Measurements from ENCODE around the gene TMCC2. TPM values are rescaled to one million over a fixed set of nuclear protein-coding genes. Genes with fewer than 3 reads are reported as not detected.

TMCC2 gene
- polyA plus RNA-seq, 6 donors from 2014 or later = 0.12 to 0.77 (median 0.50) TPM; not detected in 1

- ATAC-seq (ENCODE audit: low read depth in 2 of 2) (no peak), DNase-seq (no peak)
- Mint-ChIP-seq H3K27me3 (no peaks in the 10 kb centered on the region), H3K4me3 (no peak overlapping the region), H3K9me3 (no peaks in the 10 kb centered on the region), H3K36me3 (peaks cover 10 to 30% of the 10 kb centered on the region in 2 donors), H3K4me1 (peaks cover 51 to 70% (median 58%) of the 10 kb centered on the region in 3 donors), H3K27ac (peak overlapping the region in 1 of 6 donors; percentile 69)
Observed at GRCh38 chr1:205303247-205303888, 75.6 kb downstream of the TMCC2 start.

GRCh38 chr1:205304046-205304694, 76.4 kb downstream of the TMCC2 start:
- ATAC-seq (ENCODE audit: low read depth in 2 of 2) (no peak), DNase-seq (no peak)
- H3K27me3 Mint-ChIP-seq = no peaks in the 10 kb centered on the region
- peaks cover 45 to 71% (median 50%) of the 10 kb centered on the region in 3 donors for H3K4me1 Mint-ChIP-seq
- peaks cover 10 to 30% of the 10 kb centered on the region in 2 donors for H3K36me3 Mint-ChIP-seq
- H3K9me3 Mint-ChIP-seq = no peaks in the 10 kb centered on the region
- H3K4me3 Mint-ChIP-seq = no peak overlapping the region
- H3K27ac Mint-ChIP-seq = peak overlapping the region in 3 of 6 donors; percentile 69 to 94 (median 80)

DNA sequence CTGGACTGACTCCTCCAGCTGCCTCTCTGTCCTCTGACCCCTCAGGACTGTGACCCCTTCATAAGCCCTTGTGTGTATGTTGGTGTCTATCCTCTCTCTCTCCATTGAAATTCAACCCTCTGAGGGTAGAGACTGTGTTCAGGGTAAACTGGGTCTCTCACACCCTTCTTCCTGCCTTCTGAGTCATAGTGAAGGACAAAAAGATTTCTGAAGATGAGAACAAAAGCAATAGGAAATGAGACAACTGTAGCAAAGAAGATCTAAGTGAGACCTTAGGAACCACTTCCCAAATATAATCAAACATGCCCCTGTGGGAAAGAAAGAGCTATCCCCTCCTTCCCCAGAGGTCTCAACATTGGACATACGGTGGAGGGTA, 76.9 kb downstream of the TMCC2 start:
- no peak for DNase-seq
- ATAC-seq (ENCODE audit: low read depth in 2 of 2) = no peak
- Mint-ChIP-seq H3K36me3 (peaks cover 10 to 30% of the 10 kb centered on the region in 2 donors), H3K4me1 (peaks cover 43 to 71% (median 50%) of the 10 kb centered on the region in 3 donors), H3K27me3 (no peaks in the 10 kb centered on the region), H3K27ac (peak overlapping the region; percentile 13 to 96 (median 58)), H3K4me3 (no peak overlapping the region), H3K9me3 (no peaks in the 10 kb centered on the region)

GRCh38 chr1:205306929-205307566, 79.3 kb downstream of the TMCC2 start:
- no peak for DNase-seq
- peaks cover 42 to 71% (median 47%) of the 10 kb centered on the region in 3 donors for H3K4me1 Mint-ChIP-seq
- no peaks in the 10 kb centered on the region for H3K27me3 Mint-ChIP-seq
- peaks cover 22 to 34% of the 10 kb centered on the region in 2 donors for H3K36me3 Mint-ChIP-seq
- ATAC-seq (ENCODE audit: low read depth in 2 of 2) = no peak
- peak overlapping the region in 3 of 6 donors; percentile 69 to 91 (median 81) for H3K27ac Mint-ChIP-seq
- H3K9me3 Mint-ChIP-seq = no peaks in the 10 kb centered on the region
- peak overlapping the region in 1 of 8 donors; percentile 33 for H3K4me3 Mint-ChIP-seq

DNA sequence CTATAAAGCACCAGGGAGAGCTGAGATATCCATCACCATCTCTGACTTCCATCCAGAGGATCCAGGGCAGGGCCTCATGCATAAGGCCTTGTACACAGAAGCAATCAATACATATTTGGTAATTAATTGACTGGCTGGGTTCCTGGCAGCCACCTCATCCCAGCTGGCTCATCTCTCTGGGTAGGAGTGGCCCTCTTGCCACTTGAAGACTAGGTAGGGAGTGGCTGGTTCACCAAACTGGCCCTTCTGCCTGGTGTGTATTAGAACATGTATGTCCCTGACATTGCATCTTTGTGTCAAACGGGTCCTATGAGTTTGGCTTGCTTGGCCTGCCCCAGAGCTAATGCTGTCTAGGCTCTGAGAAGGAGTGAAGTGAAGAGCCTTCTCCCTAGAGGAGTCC, 82.0 kb downstream of the TMCC2 start:
- Mint-ChIP-seq H3K4me3 (peak overlapping the region in 2 of 8 donors; percentile 23 to 66), H3K4me1 (peaks cover 58 to 89% (median 63%) of the 10 kb centered on the region in 3 donors), H3K9me3 (no peaks in the 10 kb centered on the region), H3K36me3 (peaks cover 20 to 24% of the 10 kb centered on the region in 2 donors), H3K27me3 (no peaks in the 10 kb centered on the region), H3K27ac (peak overlapping the region; percentile 40 to 99 (median 98))
- DNase-seq (no peak), ATAC-seq (ENCODE audit: low read depth in 2 of 2) (no peak)

DNA sequence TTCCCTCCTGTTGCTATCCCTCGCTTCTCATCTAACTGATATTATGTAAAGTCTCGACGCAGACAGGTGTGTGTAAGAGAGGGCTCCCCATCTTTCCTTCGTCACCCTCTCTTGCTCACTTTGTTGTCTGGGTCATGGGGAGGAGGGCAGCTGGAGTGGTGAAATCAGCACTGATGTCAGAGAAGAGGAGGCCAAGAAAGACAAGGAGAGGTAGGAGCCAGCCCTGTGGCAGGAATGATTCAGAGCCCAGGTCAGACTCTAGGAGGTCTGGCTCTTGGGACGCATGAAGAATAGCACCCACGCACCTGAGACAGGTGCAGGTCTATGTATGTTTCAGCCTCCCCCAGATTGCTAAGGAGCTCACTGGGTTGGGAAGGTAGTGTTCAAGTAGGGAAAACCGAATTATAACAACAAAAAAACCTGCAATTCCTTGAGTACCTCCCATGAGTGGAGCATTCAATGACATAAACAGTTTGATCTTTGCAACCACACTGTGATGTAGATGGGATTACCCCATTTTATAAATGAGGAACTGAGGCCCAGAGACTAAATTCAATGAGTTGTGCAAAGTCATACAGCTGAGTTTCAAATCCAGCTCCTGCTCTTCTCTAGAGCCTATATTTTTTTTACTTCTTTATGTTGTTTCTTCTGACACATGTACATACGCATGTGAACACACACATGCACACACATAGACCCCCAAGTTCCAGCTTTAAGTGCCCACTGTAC, 83.4 kb downstream of the TMCC2 start:
- peak; percentile 69 for DNase-seq
- ATAC-seq (ENCODE audit: low read depth in 2 of 2) = peak; percentile 52 to 65
- Mint-ChIP-seq H3K36me3 (peaks cover 12 to 15% of the 10 kb centered on the region in 2 donors), H3K4me3 (peak overlapping the region; percentile 64 to 99 (median 86)), H3K4me1 (peaks cover 59 to 96% (median 67%) of the 10 kb centered on the region in 3 donors), H3K9me3 (no peaks in the 10 kb centered on the region), H3K27ac (peak overlapping the region; percentile 95 to 99 (median 98)), H3K27me3 (no peaks in the 10 kb centered on the region)

GRCh38 chr1:205312866-205313562, 85.3 kb downstream of the TMCC2 start:
- Mint-ChIP-seq H3K4me1 (peaks cover 65 to 100% (median 80%) of the 10 kb centered on the region in 3 donors), H3K36me3 (peaks cover 12 to 15% of the 10 kb centered on the region in 2 donors), H3K4me3 (peak overlapping the region; percentile 84 to 99 (median 96)), H3K27ac (peak overlapping the region; percentile 97 to 99 (median 98)), H3K27me3 (no peaks in the 10 kb centered on the region), H3K9me3 (no peaks in the 10 kb centered on the region)
- DNase-seq = no peak
- ATAC-seq (ENCODE audit: low read depth in 2 of 2) = no peak

DNA sequence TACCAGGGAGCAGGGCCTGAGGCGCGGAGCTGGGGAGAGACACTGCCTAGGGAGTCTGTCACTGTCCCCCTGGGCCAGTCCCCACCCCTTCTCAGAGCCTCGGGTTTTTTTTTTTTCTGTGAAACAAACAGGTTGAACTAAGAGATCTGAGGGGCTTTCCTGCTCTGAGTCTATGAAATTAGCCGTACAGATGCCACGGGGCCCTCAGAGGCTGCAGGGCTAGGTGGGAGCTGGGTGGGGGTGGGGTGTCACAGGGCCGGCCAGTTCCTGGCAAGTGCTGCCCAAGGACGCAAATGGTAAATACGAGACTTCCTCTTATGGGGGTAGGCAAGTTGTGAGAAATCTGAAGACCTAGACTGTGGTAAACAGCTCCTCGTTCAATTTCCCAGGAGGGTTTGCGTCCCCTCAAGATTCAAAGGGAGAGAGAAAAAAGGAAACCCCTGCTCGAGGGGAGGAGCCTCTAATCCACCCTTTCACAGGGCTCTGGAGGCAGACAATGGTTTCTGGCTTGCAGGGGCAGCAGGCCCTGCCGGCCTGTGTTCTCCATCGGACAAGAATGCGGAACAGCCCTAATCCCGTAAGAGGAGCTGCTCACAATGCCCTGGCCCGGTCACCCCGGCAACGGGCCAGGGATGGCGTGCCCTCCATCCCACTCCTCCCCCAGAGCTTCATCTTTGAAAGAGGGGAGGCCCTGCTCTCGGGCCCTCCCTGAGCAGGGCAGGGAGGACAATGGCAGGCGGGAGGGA, 86.0 kb downstream of the TMCC2 start:
- peak overlapping the region; percentile 84 to 99 (median 96) for H3K4me3 Mint-ChIP-seq
- DNase-seq (peak; percentile 78), ATAC-seq (ENCODE audit: low read depth in 2 of 2) (peak; percentile 76 to 80)
- no peaks in the 10 kb centered on the region for H3K9me3 Mint-ChIP-seq
- H3K27me3 Mint-ChIP-seq = no peaks in the 10 kb centered on the region
- peaks cover 15 to 19% of the 10 kb centered on the region in 2 donors for H3K36me3 Mint-ChIP-seq
- H3K4me1 Mint-ChIP-seq = peaks cover 68 to 100% (median 87%) of the 10 kb centered on the region in 3 donors
- peak overlapping the region; percentile 97 to 99 (median 98) for H3K27ac Mint-ChIP-seq

- Mint-ChIP-seq H3K4me3 (peak overlapping the region; percentile 84 to 99 (median 96)), H3K27ac (peak overlapping the region; percentile 97 to 99 (median 98)), H3K36me3 (peaks cover 25 to 27% of the 10 kb centered on the region in 2 donors), H3K27me3 (no peaks in the 10 kb centered on the region), H3K9me3 (no peaks in the 10 kb centered on the region), H3K4me1 (peaks cover 77 to 100% (median 92%) of the 10 kb centered on the region in 3 donors)
- DNase-seq = no peak
- peak in 1 of 2 donors; percentile 6 for ATAC-seq (ENCODE audit: low read depth in 2 of 2)
Observed at GRCh38 chr1:205315008-205315618, 87.4 kb downstream of the TMCC2 start.

GRCh38 chr1:205316161-205316566, 88.4 kb downstream of the TMCC2 start:
- peaks cover 25 to 28% of the 10 kb centered on the region in 2 donors for H3K36me3 Mint-ChIP-seq

DNA sequence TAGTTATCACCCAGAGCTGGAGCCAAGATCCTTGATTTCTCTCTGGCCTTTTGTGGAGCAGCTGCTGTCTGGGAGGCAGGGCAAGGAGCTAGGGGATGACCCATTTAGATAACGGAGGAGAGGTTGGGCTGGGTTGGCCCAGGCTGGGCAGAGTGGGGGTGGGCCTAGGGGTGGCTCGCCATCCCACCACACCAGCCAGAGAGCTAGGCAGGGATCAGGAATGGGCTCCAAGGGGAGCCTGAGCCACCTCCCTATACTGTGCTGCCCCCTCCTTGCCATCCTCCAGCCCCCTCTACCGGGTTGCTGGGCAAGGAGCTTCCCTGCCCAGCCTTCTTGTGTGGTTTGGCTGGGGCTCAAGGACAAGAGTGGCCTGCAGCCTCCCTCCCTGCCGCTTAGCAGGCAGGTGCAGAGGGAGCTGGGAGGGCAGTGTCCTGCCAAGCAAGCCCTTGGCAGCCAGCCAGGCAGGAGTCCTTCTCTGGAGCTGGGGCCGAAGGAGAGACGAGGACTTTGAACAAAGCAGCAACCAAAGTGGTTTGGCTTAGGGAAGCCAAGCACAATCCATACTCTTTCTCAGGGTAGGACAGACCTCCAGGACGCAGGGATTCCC, 89.7 kb downstream of the TMCC2 start:
- ATAC-seq (ENCODE audit: low read depth in 2 of 2) (no peak), DNase-seq (no peak)
- peak overlapping the region; percentile 43 to 98 (median 86) for H3K27ac Mint-ChIP-seq
- H3K4me1 Mint-ChIP-seq = peaks cover 75 to 92% (median 77%) of the 10 kb centered on the region in 3 donors
- no peaks in the 10 kb centered on the region for H3K27me3 Mint-ChIP-seq
- no peaks in the 10 kb centered on the region for H3K9me3 Mint-ChIP-seq
- peaks cover 23% of the 10 kb centered on the region in 2 donors for H3K36me3 Mint-ChIP-seq
- peak overlapping the region; percentile 96 to 99 (median 98) for H3K4me3 Mint-ChIP-seq

More at GRCh38 chr1:205316161-205316566, 88.4 kb downstream of the TMCC2 start:
- Mint-ChIP-seq H3K27ac (peak overlapping the region in 5 of 6 donors; percentile 84 to 98 (median 98)), H3K9me3 (no peaks in the 10 kb centered on the region), H3K27me3 (no peaks in the 10 kb centered on the region), H3K4me3 (peak overlapping the region; percentile 94 to 99 (median 98)), H3K4me1 (peaks cover 75 to 97% (median 82%) of the 10 kb centered on the region in 3 donors)
- ATAC-seq (ENCODE audit: low read depth in 2 of 2) (no peak), DNase-seq (no peak)

All from naive B cell (primary cell).